ENCODE data around the gene THOC1.

The THOC1 gene

GRCh38 chr18:285817-286216, 18.0 kb upstream of the THOC1 start:
- no peak overlapping the region for H3K4me3 ChIP-seq (ENCODE audit: low read length)
- DNase-seq (ENCODE audit: low read depth) = no peak
- TF ChIP-seq CTCF (IDR thresholded peaks at IDR 0.05; ENCODE audit: insufficient read depth, low read depth, low read length, missing control alignments) = no peak

GRCh38 chr18:275486-275885, 7.6 kb upstream of the THOC1 start:
- no peak overlapping the region for H3K4me3 ChIP-seq (ENCODE audit: low read length)
- DNase-seq (ENCODE audit: low read depth) = no peak
- no peak for TF ChIP-seq CTCF (IDR thresholded peaks at IDR 0.05; ENCODE audit: insufficient read depth, low read depth, low read length, missing control alignments)

GRCh38 chr18:274313-274712, 6.5 kb upstream of the THOC1 start:
- TF ChIP-seq CTCF (IDR thresholded peaks at IDR 0.05; ENCODE audit: insufficient read depth, low read depth, low read length, missing control alignments) = no peak
- H3K4me3 ChIP-seq (ENCODE audit: low read length) = no peak overlapping the region
- DNase-seq (ENCODE audit: low read depth) = no peak

GRCh38 chr18:273525-273924, 5.7 kb upstream of the THOC1 start:
- no peak for DNase-seq (ENCODE audit: low read depth)
- no peak for TF ChIP-seq CTCF (IDR thresholded peaks at IDR 0.05; ENCODE audit: insufficient read depth, low read depth, low read length, missing control alignments)
- H3K4me3 ChIP-seq (ENCODE audit: low read length) = no peak overlapping the region

GRCh38 chr18:272650-273049, 4.8 kb upstream of the THOC1 start:
- H3K4me3 ChIP-seq (ENCODE audit: low read length) = no peak overlapping the region
- peak; percentile 31 for DNase-seq (ENCODE audit: low read depth)
- no peak for TF ChIP-seq CTCF (IDR thresholded peaks at IDR 0.05; ENCODE audit: insufficient read depth, low read depth, low read length, missing control alignments)

GRCh38 chr18:269480-270095, 1.7 kb upstream of the THOC1 start:
- H3K4me3 ChIP-seq (ENCODE audit: low read length) = no peak overlapping the region
- DNase-seq (ENCODE audit: low read depth) = no peak
- TF ChIP-seq CTCF (IDR thresholded peaks at IDR 0.05; ENCODE audit: insufficient read depth, low read depth, low read length, missing control alignments) = no peak

- H3K4me3 ChIP-seq (ENCODE audit: low read length) = peak overlapping the region; percentile 95
- DNase-seq (ENCODE audit: low read depth) = no peak
- no peak for TF ChIP-seq CTCF (IDR thresholded peaks at IDR 0.05; ENCODE audit: insufficient read depth, low read depth, low read length, missing control alignments)
These were observed 513 bp downstream of the THOC1 start for GRCh38 chr18:267380-267687.
